Karpas-422 (cell line): ENCODE measurements around the gene PKN1. TPM values are rescaled to one million over a fixed set of nuclear protein-coding genes. Genes with fewer than 3 reads are reported as not detected.
"Not testable (repeated sequence)": the region's sequence is repeated elsewhere in the genome, so short reads cannot be mapped to it uniquely, and the experiment has no call there.

Experiments
- DNase-seq: peaks from one replicate; pipeline ENCODE4 v3.0.0-alpha.2; 2015
- H2AFZ ChIP-seq: fragments of 200-600 bp; sonication (generic); 2 replicates; pipeline ENCODE4 v1.6.1; 2014; ENCODE audit warnings: antibody characterized with exemption, low read length, mixed read lengths
- H3K27ac ChIP-seq: fragments of 200-600 bp; sonication (generic); 2 replicates; pipeline ENCODE4 v1.5.1; 2014; ENCODE audit warnings: mild to moderate bottlenecking, low read length, moderate library complexity
- H3K27me3 ChIP-seq: fragments of 200-600 bp; sonication (generic); 2 replicates; pipeline ENCODE4 v1.6.1; 2014; ENCODE audit warnings: low read length, mixed read lengths
- H3K36me3 ChIP-seq: fragments of 200-600 bp; sonication (generic); 2 replicates; pipeline ENCODE4 v1.6.1; 2014; ENCODE audit warnings: low read length, mixed read lengths; ENCODE audit not compliant: insufficient read depth
- H3K4me1 ChIP-seq: fragments of 200-600 bp; sonication (generic); 2 replicates; pipeline ENCODE4 v1.6.1; 2014; ENCODE audit warnings: mild to moderate bottlenecking, low read length, mixed read lengths
- H3K4me2 ChIP-seq: fragments of 200-600 bp; sonication (generic); 2 replicates; pipeline ENCODE4 v1.6.1; 2014; ENCODE audit warnings: low read length, low read depth, mild to moderate bottlenecking; ENCODE audit not compliant: poor library complexity, severe bottlenecking
- H3K4me3 ChIP-seq: fragments of 200-600 bp; sonication (generic); 2 replicates; pipeline ENCODE4 v1.5.1; 2014; ENCODE audit warnings: mild to moderate bottlenecking, antibody characterized with exemption, low read length, mixed read lengths
- H3K79me2 ChIP-seq: fragments of 200-600 bp; sonication (generic); 2 replicates; pipeline ENCODE4 v1.6.1; 2014; ENCODE audit warnings: mild to moderate bottlenecking, low read length, mixed read lengths
- H3K9ac ChIP-seq: fragments of 200-600 bp; sonication (generic); 2 replicates; pipeline ENCODE4 v1.6.0; 2014; ENCODE audit warnings: low read length
- H3K9me2 ChIP-seq: fragments of 200-600 bp; sonication (generic), shearing (Covaris generic); replicated peaks from 2 replicates; pipeline ENCODE4 v1.6.0; 2014; ENCODE audit warnings: mild to moderate bottlenecking, low read length, moderate library complexity; ENCODE audit not compliant: insufficient read depth
- H3K9me3 ChIP-seq: fragments of 300-700, 200-600 bp; sonication (generic); 2 replicates; pipeline ENCODE4 v1.6.1; 2014; ENCODE audit warnings: low read length, mixed read lengths
- H4K20me1 ChIP-seq: fragments of 200-600 bp; sonication (generic); 2 replicates; pipeline ENCODE4 v1.6.1; 2014; ENCODE audit warnings: mild to moderate bottlenecking, antibody characterized with exemption, low read length, low read depth; ENCODE audit not compliant: insufficient read depth
- total RNA-seq: library from RNA; depleted of rRNA; stranded (reverse); fragments of >200 nt; shearing (Covaris generic); gene quantifications from 2 replicates; pipeline ENCODE4 v1.2.3, GENCODE V29; 2014; ENCODE audit warnings: low replicate concordance

PKN1 gene
- total RNA-seq, 1 experiment from 2014 or later, result 66.3 TPM

DNA sequence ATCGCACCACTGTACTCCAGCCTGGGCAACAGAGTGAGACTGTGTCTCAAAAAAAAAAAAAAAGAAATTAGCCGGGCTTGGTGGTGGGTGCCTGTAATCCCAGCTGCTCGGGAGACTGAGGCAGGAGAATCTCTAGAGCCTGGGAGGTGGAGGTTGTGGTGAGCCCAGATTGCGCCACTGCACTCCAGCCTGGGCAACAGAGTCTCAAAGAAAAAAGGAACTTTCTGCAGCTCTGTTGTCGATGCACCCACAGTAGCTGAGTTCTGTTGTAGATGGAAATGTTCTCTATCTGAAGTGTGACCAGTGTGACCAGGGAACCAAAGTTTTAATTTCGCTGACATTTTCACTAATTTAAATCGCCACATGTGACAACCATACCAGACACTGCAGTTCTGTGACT lies 29.3 kb downstream of the PKN1 start:
- H3K4me2 ChIP-seq, H3K4me3 ChIP-seq, H3K36me3 ChIP-seq, H4K20me1 ChIP-seq, H3K27ac ChIP-seq, DNase-seq, H3K9ac ChIP-seq, H3K79me2 ChIP-seq, H3K4me1 ChIP-seq, H2AFZ ChIP-seq, H3K9me3 ChIP-seq, H3K9me2 ChIP-seq, H3K27me3 ChIP-seq: not testable (repeated sequence)

DNA sequence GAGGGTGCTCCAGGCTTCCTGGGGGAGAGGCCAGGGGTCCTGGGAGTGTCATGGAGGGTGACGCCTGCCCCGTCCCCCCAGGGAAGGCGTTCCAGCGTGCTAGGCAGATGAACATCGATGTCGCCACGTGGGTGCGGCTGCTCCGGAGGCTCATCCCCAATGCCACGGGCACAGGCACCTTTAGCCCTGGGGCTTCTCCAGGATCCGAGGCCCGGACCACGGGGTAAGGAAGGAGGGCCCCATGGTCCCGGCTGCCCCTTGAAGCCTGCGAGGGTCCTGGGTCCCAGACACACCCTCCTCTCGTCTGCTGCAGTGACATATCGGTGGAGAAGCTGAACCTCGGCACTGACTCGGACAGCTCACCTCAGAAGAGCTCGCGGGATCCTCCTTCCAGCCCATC lies 30.6 kb downstream of the PKN1 start:
- Histone ChIP-seq H3K36me3 (peaks cover 5% of the 10 kb centered on the region; the same call in 1 of the 2 replicates), H3K27me3 (no peaks in the 10 kb centered on the region), H3K9ac (no peak overlapping the region)

DNA sequence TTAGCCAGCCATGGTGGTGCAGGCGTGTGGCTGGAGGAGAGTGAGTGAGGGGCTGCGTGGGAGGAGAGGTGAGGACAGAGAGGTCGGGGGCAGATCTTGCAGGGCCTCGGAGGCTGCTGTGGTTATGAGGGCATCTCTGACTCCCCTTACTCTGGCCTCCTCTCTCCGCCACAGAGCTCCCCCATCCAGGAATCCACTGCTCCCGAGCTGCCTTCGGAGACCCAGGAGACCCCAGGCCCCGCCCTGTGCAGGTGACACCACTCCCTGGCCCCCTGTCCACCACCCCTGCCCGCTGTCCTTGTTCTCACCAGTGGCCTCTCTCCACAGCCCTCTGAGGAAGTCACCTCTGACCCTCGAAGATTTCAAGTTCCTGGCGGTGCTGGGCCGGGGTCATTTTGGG lies 34.3 kb downstream of the PKN1 start:
- Histone ChIP-seq H3K79me2 (no peaks in the 10 kb centered on the region), H3K36me3 (no peaks in the 10 kb centered on the region), H3K4me1 (no peaks in the 10 kb centered on the region), H3K9ac (no peak overlapping the region), H3K27me3 (no peaks in the 10 kb centered on the region), H4K20me1 (no peaks in the 10 kb centered on the region), H3K4me2 (no peak overlapping the region), H3K9me2 (no peaks in the 10 kb centered on the region), H3K27ac (no peak overlapping the region), H3K4me3 (no peak overlapping the region), H2AFZ (no peak overlapping the region), H3K9me3 (no peaks in the 10 kb centered on the region)
- DNase-seq, result no peak

More for the DNA sequence above, 30.6 kb downstream of the PKN1 start:
- Histone ChIP-seq H3K4me2 (no peak overlapping the region), H3K4me3 (no peak overlapping the region), H3K9me2 (no peaks in the 10 kb centered on the region), H3K27ac (no peak overlapping the region), H3K79me2 (no peaks in the 10 kb centered on the region), H2AFZ (no peak overlapping the region), H3K4me1 (no peaks in the 10 kb centered on the region), H4K20me1 (no peaks in the 10 kb centered on the region), H3K9me3 (no peaks in the 10 kb centered on the region)
- DNase-seq, result no peak

DNA sequence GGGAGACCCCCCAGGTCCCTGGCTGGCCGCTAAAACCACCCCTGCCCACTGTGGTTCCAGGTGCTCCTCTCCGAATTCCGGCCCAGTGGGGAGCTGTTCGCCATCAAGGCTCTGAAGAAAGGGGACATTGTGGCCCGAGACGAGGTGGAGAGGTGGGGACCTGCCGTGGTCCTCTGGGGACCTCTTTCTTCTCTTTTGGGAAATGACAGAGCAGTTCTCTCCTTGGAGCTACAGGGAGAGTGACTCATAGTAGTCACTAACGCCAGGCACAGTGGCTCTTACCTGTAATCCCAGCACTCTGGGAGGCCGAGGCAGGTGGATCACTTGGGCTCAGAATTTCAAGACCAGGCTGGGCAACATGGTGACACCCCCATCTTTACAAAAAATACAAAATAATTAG lies 34.7 kb downstream of the PKN1 start:
- no peaks in the 10 kb centered on the region for H3K9me2 ChIP-seq
- no peaks in the 10 kb centered on the region for H3K9me3 ChIP-seq
- H3K27me3 ChIP-seq, result no peaks in the 10 kb centered on the region
- H3K36me3 ChIP-seq, result no peaks in the 10 kb centered on the region
- no peaks in the 10 kb centered on the region for H4K20me1 ChIP-seq
- no peak overlapping the region for H3K4me2 ChIP-seq
- no peak overlapping the region for H2AFZ ChIP-seq
- H3K79me2 ChIP-seq, result no peaks in the 10 kb centered on the region
- no peak for DNase-seq
- H3K4me3 ChIP-seq, result no peak overlapping the region
- H3K4me1 ChIP-seq, result no peaks in the 10 kb centered on the region
- H3K27ac ChIP-seq, result no peak overlapping the region
- H3K9ac ChIP-seq, result no peak overlapping the region

DNA sequence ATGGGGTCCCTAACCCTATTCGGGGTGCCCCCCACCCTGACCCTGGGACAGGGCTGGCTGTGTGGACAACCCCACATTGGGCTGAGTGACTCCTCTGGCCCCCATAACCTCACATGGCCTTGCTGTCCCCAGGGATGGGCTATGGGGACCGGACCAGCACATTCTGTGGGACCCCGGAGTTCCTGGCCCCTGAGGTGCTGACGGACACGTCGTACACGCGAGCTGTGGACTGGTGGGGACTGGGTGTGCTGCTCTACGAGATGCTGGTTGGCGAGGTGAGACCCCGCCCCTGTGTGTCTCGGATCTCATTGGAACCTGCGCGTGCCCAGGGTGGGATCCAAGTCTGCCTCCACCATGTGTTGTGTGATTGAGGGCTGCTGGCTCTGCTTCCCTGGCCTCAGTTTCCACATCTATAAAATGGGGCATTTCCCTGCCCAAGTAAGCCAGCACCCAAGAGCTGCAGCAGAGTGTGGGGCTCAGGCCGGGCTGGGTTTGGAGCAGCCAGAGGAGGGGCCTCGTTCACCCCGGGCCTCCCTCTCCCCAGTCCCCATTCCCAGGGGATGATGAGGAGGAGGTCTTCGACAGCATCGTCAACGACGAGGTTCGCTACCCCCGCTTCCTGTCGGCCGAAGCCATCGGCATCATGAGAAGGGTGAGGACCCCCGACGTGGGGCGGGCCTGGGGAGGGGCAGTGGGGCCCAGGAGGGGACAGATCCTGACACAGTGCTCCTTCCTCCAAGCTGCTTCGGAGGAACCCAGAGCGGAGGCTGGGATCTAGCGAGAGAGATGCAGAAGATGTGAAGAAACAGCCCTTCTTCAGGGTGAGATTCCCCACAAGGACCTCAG lies 37.1 kb downstream of the PKN1 start:
- Histone ChIP-seq H3K36me3 (no peaks in the 10 kb centered on the region), H3K27me3 (no peaks in the 10 kb centered on the region), H4K20me1 (no peaks in the 10 kb centered on the region), H3K9me3 (no peaks in the 10 kb centered on the region), H3K9ac (no peak overlapping the region), H3K4me2 (no peak overlapping the region), H3K9me2 (no peaks in the 10 kb centered on the region), H3K4me1 (no peaks in the 10 kb centered on the region), H2AFZ (no peak overlapping the region), H3K79me2 (no peaks in the 10 kb centered on the region), H3K27ac (no peak overlapping the region), H3K4me3 (no peak overlapping the region)
- no peak for DNase-seq

DNA sequence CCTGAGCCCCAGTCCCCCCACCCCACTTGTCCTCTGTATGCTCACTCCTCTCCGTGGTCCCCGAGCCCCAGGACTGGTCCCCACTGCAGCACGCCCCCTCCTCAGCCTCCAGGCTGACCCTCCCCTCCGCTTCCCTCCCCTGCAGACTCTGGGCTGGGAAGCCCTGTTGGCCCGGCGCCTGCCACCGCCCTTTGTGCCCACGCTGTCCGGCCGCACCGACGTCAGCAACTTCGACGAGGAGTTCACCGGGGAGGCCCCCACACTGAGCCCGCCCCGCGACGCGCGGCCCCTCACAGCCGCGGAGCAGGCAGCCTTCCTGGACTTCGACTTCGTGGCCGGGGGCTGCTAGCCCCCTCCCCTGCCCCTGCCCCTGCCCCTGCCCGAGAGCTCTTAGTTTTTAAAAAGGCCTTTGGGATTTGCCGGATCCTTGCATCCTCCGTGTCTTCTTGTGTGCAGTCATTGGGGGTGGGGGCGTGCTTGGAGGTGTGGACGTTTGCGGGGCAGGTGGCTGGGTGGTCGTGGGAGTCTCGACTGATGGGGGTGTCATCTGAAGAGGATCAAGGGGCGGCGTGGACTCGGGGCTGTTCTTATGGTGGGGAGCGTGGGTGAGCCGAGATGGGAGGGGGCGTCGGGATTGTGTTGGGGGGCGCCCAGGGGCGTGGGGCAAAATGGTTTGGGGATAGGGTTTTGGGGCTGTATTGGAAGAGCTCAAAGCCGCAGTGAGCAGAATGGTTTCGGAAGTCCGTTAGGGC lies 38.5 kb downstream of the PKN1 start:
- H3K4me2 ChIP-seq, result no peak overlapping the region
- no peaks in the 10 kb centered on the region for H3K36me3 ChIP-seq
- DNase-seq, result no peak
- 0 out of 2 replicates have a peak, but pooled peaks cover 5% of the 10 kb centered on the region for H4K20me1 ChIP-seq
- H3K9me3 ChIP-seq, result no peaks in the 10 kb centered on the region
- H3K9me2 ChIP-seq, result no peaks in the 10 kb centered on the region
- no peaks in the 10 kb centered on the region for H3K27me3 ChIP-seq
- no peak overlapping the region for H3K9ac ChIP-seq
- H3K4me3 ChIP-seq, result no peak overlapping the region
- peaks cover 11% of the 10 kb centered on the region for H3K4me1 ChIP-seq
- no peak overlapping the region for H3K27ac ChIP-seq
- H2AFZ ChIP-seq, result no peak overlapping the region
- no peaks in the 10 kb centered on the region for H3K79me2 ChIP-seq

DNA sequence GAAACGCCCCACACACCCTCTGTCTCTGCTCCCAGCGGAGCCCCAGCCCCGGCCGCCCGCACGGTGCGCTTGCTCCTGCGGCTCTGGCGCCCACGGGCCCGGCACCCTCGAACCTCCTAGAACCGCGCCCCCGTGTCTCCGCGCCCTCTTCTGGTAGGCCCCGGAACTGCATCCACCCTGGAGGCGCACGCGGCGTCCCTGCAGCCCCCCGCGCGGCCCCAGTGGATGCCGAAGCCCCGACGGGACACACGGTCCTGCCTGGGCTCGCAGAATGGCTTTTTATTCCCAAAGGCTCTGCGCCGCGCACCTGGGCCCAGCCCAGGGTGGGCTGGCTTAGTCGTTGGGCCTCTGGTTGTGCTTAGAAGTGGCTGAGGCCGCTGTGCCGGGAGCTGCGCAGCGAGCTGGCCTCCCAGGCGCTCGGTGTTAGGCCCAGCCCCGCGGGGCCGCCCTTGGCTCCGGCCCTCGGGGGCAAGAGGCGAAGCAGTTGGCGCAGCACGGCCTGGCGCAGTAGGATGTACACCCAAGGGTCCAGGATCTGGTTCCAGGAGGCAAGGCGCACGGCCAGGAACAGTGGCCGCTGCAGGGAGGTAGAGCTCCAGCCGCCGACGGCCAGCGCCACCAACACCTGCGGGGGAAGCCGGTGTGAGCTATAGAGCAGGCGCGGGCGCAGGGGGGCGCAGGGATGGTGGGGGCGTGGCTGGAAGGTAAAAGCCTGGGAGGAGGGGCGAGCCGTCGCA lies 39.3 kb downstream of the PKN1 start:
- Histone ChIP-seq H3K9me3 (no peaks in the 10 kb centered on the region), H3K4me3 (no peak overlapping the region), H2AFZ (no peak overlapping the region), H3K9ac (no peak overlapping the region), H3K9me2 (no peaks in the 10 kb centered on the region), H3K4me1 (peaks cover 15% of the 10 kb centered on the region), H4K20me1 (0 out of 2 replicates have a peak, but pooled peaks cover 5% of the 10 kb centered on the region), H3K27me3 (no peaks in the 10 kb centered on the region), H3K36me3 (no peaks in the 10 kb centered on the region), H3K4me2 (no peak overlapping the region), H3K27ac (no peak overlapping the region), H3K79me2 (no peaks in the 10 kb centered on the region)
- DNase-seq, result peak; percentile 52
